Neural cell (in vitro differentiated cells): ENCODE measurements around the gene ZMYND19.

ENCODE experiments used
- CTCF ChIP-seq: fragments of 450-650 bp; IDR thresholded peaks from 2 replicates; pipeline ENCODE4 v1.5.1; 2014; ENCODE audit warnings: antibody characterized with exemption, mild to moderate bottlenecking, moderate library complexity; ENCODE audit not compliant: poor library complexity, severe bottlenecking
- EZH2 ChIP-seq: fragments of 200-600, 300-800 bp; shearing (Covaris generic), sonication (generic); IDR thresholded peaks from 2 replicates; pipeline ENCODE4 v1.6.1; 2014; ENCODE audit warnings: antibody characterized with exemption, low read length, borderline replicate concordance, mild to moderate bottlenecking; ENCODE audit not compliant: insufficient read depth, poor library complexity, severe bottlenecking
- MXI1 ChIP-seq: fragments of 450-650 bp; conservative IDR thresholded peaks from 2 replicates; pipeline ENCODE4 v1.6.1; 2014; ENCODE audit warnings: antibody characterized with exemption, mild to moderate bottlenecking; ENCODE audit not compliant: poor library complexity, severe bottlenecking
- POLR2AphosphoS5 ChIP-seq: IDR thresholded peaks from 2 replicates; pipeline ENCODE4 v1.6.1; 2012
- SMC3 ChIP-seq: fragments of 450-650 bp; conservative IDR thresholded peaks from 2 replicates; pipeline ENCODE4 v1.6.1; 2014; ENCODE audit warnings: antibody characterized with exemption, mild to moderate bottlenecking, moderate library complexity; ENCODE audit not compliant: poor library complexity

- TF ChIP-seq POLR2AphosphoS5 (no peak), CTCF (no peak), MXI1 (no peak), EZH2 (no peak), SMC3 (no peak)
These were observed 2.5 kb upstream of the ZMYND19 start for GRCh38 chr9:137592767-137593166.
